GM18520 (cell line): ENCODE results near the gene LHX3.

Experiments
- ATAC-seq: cut with Tn5 transposase; IDR thresholded peaks from one replicate; pipeline ENCODE4 v1.9.1; 2021; ENCODE audit not compliant: unreplicated experiment

LHX3 gene

DNA sequence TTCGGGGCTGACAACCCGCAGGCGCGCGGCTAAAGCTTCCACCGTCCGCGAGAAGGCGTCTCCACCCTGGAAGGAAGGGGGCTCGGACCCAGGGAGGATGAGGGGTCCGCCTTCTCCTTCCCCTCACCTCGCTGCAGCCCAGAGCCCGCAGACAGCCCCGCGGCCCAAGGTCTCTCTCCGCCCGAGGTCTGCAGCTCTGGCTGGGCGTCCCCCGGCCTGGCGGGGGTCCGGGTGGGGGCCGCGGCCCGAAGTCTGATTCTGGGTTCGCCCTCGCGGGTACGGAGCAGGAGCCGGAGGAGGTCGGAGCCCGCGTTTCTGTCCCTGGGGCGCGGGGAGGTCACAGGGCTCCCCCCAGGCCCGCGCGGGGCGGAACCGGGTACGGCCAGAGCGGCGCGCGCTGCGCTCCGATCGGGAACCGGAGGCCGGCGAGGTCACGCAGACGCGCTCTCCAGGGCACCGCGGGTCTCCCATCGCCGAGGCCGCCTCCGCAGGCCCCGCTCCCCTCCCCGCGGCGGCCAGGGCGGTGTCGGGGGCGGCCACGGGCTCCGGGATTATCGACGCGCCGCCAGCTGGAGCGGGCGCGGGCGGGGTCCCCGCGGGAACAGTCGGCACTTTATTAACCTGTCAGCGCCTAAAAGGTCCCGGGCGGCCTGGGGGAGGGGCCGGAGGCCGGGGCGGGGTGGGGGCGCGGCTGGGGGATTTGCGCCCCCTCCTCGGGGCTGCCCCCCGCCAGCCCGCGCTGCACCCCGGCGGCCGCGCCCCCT is 11.6 kb downstream of the LHX3 start:
- no peak for ATAC-seq

DNA sequence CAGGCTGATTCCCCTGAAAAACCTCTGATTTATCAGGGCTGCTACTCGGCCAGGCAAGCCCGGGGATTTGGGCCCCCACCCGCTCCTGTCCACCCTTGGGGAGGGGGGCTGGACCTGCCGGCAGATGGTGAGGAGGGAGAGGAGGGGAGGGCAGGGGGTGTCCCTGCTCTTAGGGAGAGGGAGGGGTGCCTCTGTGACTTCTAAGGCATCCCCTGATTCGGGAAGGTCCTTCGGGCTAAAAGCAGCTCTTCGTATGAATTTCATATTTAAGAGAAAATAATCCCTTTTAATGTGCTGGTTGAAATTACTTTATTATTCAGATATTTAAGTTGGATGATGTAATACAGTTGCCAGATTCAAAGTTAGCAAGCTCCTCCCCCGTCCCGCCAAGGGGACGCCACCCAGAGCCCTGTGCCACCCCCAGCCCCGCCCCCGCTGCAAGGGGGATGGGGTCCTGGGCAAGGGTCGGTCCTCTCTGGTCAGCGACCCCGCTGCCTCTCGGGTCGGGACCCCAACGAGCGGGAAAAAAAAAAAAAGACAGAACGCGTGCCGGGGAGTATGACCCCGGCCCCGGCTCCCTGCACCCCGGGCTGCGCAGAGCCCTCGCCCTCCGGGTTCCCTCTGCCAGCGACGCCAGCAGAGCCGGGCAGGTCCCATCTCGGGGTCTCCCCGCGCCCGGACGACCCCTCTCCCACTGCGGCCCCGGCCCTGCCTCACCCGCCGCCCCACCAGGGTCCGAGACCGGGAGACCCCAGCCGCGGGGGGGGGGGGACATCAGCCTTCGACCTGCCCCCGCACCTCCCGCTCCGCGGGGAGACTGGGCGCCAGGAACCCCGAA is 12.4 kb downstream of the LHX3 start:
- no peak for ATAC-seq

DNA sequence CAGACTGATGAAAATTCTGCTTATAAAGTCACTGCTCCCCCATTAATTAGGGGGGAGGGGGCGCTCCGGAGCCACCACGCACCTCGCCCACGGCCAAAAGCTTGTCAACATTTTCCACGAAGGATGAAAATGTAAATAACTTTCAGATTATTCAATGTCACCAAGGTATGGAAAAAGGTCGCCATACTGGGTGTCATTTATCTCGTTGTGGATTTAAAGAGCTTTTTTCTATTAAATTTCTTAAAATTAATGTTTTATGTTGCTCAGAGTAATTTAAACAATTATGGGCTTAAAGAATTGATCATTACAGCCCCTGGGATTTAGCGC is 13.0 kb downstream of the LHX3 start:
- no peak for ATAC-seq

DNA sequence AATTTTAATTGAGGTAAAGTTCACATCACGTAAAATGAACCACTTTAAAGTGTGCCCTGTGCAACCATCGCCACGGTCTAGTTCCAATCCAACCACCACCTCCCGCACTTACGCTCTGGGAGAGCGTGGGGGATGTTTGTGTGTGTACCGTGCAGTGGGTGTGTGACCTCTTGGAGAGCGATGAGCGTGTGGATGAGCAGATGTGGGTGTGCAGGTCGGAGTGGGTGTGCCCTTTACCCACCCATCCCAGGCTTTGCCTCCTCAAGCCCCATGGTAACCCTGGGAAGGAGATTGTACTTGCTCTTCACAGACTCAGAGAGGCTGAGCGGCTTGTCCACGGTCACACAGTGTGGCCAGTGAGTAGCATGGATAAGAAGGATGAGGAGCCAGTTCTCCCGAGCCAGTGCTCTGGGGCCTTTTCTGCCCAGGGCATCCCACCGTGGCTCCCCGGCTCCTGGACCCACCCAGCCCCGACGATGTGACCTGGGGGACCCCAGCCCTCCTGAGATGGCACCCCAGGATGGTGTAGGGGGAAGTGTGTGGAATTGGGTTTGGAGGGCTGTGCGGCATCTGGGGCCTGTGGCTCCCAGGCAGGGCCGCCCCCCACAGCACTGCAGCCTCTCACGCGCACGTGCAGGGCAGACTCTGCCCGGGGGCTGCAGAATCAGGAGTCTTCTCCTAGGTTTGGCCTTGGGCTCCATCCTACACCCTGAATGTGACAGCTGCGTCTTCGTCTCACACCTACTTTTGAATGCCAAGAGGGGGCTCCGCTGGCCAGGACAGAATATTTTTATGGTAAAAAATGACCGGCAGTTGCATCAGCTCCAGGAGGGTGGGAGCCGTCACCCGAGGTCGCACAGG is 13.6 kb downstream of the LHX3 start:
- ATAC-seq: no peak

DNA sequence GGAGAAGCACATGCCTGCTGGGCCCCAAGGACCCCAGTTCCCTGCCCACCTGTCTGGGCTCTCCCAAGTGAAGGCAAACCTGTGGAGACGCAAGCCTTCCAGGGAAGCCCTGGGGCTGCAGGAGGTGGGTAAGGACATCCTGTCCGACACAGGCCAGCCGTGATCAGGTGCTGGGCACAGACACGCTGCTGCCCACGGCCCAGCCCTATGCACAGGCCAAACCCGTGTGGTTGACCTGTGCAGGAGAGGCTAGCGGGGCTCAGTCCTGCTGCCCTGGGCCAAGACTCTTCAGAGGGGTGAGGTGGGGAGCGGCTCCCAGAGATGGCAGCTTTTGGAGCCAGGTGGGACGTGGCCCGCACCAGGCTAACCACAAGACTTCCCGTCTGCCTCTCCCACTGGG is 14.3 kb downstream of the LHX3 start:
- no peak for ATAC-seq

DNA sequence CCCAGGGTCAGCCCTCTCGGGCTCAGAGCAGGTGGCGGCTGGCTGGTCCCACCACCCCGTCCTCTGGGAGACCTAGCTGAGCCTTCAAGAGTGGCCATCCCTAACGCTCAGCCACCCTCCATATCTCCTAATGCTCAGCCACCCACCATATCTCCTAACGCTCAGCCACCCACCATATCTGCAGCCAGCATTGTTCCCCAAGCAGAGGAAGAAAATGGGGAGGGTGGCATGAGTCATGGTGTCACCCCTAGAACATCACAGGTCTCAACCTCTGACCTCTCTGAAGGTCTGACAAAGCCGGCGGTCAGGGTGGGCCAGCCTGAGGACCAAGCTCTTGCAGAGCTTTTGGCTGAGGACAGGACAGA is 14.7 kb downstream of the LHX3 start:
- no peak for ATAC-seq

DNA sequence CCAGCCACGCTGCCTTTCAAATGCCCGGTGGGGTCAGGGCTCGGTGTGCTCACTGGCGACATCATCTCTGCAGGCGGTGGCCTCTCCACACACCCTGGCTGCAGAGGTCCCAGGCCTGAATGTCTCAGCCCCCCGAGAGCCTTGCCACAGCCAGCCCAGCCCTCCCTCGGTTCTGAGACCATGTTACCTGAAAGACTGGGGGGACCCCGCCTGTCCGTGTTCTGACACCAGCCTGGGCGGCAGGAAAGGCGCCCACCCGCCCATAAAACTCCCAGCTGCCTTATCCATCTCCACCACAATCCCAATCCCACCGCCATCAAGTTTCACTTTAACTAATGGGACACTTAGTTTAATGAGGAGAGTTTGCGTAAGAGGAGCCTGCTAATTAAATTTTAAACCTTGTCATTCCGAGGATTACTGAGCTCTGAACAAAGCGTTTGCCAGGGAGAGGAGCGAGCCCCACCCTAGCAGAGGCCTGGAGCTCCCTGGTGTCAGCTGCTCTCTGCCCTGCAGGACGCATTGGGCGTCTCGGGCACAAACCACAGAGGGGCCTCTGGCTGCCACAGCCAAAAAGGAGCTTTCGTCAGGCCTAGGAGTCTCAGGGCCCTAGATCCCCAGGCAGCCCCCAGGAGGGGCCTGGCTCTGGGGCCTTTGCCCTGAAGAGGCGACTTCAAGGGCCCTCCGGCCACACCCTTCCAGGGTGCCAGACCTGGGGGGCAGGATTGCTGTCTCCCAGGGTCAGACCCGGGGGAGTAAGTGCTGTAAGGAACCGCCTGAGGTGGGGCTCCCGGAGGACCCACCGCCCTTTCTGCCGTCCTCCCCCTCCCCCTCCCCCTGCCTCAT is 15.3 kb downstream of the LHX3 start:
- no peak for ATAC-seq

DNA sequence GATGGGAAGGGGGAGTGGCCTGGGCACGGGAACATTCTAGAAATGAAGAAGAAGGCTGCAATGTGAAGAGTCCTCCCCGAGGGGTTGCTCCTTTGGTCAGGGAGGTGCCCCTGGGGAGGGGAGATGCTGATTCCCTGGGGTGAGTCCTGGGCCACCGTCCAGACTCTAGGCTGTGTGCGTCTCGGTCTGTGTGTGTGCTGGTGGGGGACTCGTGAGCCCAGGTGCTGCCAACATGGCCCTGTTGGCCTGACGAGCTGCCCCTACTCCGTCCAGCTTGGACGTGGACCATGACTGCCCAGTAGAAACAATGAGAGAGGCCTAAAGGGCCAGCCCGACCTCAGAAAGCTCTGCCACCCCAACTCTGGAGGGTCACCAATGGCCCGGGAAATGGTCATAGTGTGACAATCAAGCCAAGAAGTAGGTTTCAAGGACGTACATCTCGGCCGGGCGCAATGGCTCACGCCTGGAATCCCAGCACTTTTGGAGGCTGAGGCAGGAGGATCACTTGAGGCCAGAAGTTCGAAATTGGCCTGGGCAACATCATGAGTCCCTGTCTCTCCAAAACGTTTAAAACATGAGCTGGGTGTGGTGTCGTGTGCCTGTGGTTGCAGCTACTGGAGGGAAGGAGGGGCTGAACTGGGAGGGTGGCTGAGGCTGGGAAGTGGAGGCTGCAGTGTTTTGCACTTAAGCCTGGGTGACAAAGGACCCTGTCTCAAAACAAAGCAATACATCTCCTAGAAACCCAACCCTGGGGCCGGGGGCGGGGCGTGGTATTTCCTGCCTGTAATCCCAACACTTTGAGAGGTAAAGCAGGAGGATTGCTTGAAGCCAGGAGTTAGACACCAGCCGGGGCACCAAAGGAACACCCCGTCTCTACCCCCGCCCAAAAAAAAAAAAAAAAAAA is 17.0 kb downstream of the LHX3 start:
- ATAC-seq: no peak

DNA sequence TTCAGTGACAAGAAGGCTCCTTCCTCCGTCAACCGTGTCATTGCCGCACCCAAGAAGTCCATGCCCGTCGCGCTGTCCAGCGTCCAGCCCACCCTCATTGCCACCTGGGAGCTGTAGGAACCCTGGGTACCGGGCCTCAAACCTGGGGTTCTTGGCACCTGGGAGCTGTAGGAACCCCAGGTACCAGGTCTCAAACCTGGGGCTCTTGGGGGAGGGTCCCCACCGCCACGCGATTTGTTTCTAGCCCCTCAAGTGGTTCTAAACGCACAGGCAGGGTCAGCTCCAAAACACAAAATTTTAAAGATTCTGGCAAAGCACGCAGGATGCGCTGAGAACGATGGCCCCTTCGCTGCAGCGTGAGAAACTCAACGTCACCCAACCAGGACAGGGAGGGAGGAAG is 17.7 kb downstream of the LHX3 start:
- ATAC-seq: no peak

DNA sequence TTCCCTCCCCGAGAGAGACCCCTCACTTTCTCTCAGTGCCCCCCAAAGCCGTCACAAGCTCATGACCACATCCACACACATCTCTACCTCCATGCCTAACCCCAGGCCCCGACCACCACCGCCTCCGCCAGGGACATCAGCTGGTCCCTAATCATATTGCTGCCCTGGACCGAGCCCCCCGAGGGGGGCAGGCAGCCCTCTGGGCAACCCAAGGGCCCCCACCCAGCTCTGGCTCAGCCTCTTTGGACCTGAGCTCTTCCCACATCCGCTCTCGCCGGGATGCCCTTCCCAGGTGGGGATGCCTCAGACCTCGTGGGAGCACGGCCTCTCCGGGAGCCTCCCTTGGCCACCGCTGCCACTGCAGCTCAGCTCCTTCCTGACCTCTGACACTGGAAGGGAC is 18.5 kb downstream of the LHX3 start:
- no peak for ATAC-seq

DNA sequence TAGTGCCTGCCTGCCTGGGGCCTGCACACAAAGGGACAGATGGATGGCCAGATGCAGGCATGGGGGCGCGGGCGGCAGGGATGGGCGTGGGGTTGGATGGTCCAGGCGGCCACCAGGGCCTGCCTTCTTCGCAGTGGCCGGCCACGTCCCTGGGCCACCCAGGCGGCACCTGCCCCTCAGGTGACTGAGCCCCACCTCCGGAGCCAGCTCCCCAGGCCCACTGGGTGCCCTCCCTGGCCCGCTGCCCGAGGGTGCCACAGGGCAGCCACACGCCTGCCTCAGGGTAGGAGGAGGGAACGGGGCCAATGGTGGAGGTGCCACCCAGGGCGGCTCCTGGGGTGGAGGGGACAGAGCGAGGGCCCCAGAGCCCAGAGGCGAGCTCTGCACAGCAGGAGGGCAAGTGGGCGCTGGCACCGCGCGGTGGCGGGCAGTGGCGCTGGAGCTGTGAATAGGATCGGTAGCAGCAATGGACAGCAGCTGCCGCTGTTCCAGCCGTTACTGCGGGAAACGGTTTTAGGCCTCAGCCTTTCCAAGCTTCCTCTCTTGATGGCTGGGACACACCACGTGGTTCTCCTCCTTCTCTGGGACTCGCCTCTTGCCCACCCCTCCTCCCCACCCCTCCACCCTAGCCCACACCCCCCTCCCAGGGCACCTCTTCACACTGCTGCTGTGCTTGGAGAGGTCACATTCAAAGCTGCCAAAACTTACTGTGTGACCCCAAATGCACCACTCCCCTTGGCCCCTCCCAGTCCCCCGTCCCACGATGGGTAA is 19.1 kb downstream of the LHX3 start:
- ATAC-seq: no peak

DNA sequence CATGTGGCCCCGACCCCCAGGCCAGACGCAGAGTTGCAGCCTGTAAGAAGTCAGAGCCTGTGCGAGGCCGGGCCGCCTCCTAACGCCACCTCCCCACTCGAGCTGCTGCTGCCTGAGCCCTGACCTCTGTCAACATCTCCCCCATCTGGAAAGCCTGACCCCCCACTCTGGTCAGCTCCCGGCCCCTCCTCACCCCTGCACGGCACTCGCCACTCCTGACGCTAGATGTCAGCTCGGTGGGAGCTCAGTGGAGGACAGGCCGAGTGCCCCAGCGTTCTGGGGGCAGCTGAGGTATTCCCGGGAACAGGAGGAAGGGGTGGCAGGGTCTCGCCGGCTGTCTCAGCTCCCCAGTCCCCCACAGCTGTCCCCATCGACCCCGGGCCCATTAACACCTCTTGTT is 19.9 kb downstream of the LHX3 start:
- ATAC-seq: no peak

DNA sequence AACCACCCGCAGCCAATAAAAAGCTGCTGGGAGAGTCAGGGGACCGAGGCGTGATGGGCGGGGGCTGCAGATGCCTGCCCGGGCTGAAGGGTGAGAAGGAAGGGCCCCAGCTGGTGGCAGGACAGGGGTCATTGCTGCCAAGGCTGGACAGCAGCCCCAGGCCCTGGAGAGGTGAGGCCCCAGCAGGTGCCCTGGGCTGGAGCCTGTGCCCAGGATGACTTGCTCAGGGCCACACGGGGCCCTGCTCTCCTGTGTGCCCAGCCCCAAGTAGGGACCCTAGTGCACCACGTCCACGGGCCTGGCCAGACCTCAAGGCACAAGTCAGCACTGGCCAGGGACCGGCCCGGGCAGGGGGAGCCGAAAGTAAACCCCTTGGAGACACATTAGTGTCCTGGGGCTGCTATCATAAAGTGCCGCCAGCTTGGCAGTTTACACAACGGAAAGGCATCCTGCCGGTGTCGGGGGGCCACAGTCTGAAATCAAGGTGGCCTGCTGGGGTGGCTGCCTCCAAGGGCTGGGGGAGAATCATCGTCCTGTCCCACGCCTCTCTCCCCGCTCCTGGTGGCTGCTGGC is 22.0 kb downstream of the LHX3 start:
- ATAC-seq: no peak

DNA sequence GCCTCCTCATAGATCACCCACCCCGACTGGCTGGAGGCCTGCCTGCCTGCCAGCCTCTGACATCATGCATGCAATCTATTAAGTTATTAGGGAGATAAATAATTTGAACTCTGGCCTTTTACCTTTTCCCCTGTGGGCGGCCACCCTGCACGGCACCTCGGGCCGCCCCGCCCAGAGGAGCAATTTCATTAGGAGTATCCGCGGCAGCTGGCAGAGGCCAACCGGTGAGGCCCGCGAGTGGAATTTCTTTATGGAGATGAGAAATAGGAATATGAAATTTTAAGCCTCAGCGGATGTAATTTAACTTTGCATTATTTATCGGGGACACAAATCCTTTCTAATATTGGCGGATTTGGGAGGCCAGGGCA is 22.5 kb downstream of the LHX3 start:
- ATAC-seq: no peak

DNA sequence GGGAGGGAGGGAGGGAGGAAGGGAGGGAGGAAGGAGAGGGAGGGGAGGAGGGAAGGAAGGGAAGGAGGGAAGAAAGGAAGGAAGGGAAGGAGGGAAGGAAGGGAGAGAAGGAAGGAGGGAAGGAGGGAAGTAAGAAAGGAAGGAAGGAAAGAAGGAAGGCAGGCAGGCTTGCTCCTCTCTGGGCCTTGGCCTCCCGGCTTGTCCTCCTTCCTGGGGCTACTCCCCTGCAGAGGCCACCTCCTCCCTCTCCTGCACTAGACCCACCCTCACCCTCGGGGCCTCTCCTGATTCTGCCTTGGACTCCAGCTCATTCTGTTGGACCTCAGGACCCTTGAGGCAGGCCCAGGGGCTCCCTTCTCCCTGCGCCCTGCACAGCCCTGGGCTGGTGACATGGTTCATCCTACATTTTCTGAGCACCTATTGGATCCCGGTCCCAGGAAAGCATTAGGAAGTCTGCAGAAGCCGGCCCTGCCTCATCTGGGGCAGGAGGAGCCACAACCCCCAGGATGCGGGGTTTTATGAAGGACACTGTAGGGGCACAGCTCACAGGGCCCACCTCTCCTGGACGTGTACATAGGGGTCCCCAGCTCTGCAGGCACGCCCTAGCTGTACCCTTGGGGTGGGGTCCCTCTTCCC is 23.0 kb downstream of the LHX3 start:
- ATAC-seq: no peak

DNA sequence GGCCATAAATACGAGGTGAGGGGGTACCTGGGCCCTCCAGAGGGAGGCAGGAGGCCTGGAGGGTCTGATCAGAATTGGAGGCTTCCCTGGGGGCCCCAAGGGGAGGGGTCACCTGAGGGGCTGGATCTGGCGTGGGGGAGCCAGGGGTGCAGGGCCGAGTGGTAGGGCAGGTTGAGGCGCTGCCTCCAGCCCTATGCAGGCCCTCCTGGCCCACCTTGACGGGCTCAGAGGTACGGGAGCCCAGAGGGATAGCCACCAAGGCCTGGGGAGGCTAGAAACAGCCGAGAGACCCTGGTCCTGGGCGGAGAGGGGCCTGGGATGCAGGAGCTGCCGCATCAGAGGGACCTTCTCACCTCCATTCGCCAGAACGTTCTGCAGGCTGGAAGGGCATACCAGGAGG is 24.3 kb downstream of the LHX3 start:
- ATAC-seq: no peak

DNA sequence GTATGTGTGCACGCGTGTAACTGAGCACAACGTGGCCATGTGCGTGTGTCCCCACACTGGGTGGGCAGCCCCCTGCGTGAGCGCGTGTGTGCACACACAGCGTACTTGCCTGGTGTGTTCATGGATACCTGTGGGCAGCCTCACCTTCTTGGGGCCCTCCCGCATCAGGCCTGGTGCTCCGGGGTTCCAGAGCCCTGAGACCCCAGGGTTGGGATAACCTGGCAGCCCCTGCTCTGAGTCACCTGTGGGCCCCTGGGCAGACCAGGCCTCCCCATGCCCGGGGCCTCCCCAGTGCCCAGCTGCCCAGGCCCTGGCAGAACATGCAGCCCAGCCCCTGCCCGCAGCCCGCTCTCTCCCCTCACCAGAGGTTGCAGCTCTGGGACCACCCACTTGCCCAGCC is 25.2 kb downstream of the LHX3 start:
- ATAC-seq: no peak

DNA sequence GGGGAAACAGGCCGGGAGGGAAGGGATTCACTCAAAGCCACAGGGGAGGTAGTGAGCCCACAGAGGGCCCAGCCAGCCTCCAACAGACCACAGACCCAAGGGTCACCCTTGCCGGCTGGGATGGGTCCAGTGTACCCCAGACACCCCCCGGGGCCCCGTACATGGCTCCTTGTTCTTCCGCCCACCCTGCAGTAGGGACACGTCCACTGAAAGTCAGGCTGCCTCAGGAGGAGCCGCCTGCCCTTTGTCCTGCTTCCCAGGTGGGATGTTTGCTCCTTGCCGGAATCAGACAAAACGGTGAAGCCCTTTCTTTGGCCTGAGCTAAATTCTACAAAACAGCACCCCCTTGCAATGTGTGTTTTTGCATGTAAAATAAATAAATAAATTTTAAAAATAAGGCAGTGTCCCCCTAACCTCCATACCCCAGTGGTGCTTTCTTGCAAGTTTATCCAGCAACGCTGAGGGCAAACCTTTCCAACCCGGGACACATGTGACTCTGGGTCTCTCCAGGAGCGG is 25.8 kb downstream of the LHX3 start:
- no peak for ATAC-seq
